HG03571 (cell line): ENCODE measurements around the gene SNX25.
A peak's percentile ranks its signal among the peaks of the same experiment; 100 is the strongest.
"Not testable (repeated sequence)": the region's sequence is repeated elsewhere in the genome, so short reads cannot be mapped to it uniquely, and the experiment has no call there.

Source experiments
- ATAC-seq: cut with Tn5 transposase; IDR thresholded peaks from one replicate; pipeline ENCODE4 v1.9.1; 2021; ENCODE audit not compliant: unreplicated experiment

The SNX25 gene

GRCh38 chr4:185341377-185341776 is 132.0 kb downstream of the SNX25 start:
- no peak for ATAC-seq

- no peak for ATAC-seq
Measured at GRCh38 chr4:185341841-185342240, 132.4 kb downstream of the SNX25 start.

GRCh38 chr4:185343726-185344581 is 134.6 kb downstream of the SNX25 start:
- no peak for ATAC-seq

- ATAC-seq: peak; percentile 54
Measured at GRCh38 chr4:185344743-185345538, 135.5 kb downstream of the SNX25 start.

- ATAC-seq: no peak
Measured at GRCh38 chr4:185346975-185347601, 137.7 kb downstream of the SNX25 start.

GRCh38 chr4:185351691-185352090 is 142.3 kb downstream of the SNX25 start:
- ATAC-seq: no peak

- ATAC-seq: no peak
Measured at GRCh38 chr4:185352202-185352601, 142.8 kb downstream of the SNX25 start.

GRCh38 chr4:185352741-185353140 is 143.3 kb downstream of the SNX25 start:
- ATAC-seq: no peak

- no peak for ATAC-seq
Measured at GRCh38 chr4:185357211-185357610, 147.8 kb downstream of the SNX25 start.

- no peak for ATAC-seq
Measured at GRCh38 chr4:185357733-185358440, 148.5 kb downstream of the SNX25 start.

- no peak for ATAC-seq
Measured at GRCh38 chr4:185358514-185358913, 149.1 kb downstream of the SNX25 start.

- ATAC-seq: no peak
Measured at GRCh38 chr4:185358959-185359358, 149.6 kb downstream of the SNX25 start.

GRCh38 chr4:185359767-185360446 is 150.5 kb downstream of the SNX25 start:
- ATAC-seq: no peak

GRCh38 chr4:185361872-185362271 is 152.5 kb downstream of the SNX25 start:
- no peak for ATAC-seq

GRCh38 chr4:185362570-185362969 is 153.2 kb downstream of the SNX25 start:
- ATAC-seq: not testable (repeated sequence)

GRCh38 chr4:185363251-185363650 is 153.9 kb downstream of the SNX25 start:
- ATAC-seq: no peak

GRCh38 chr4:185364886-185365285 is 155.5 kb downstream of the SNX25 start:
- ATAC-seq: no peak

GRCh38 chr4:185369731-185370130 is 160.3 kb downstream of the SNX25 start:
- ATAC-seq: no peak

- ATAC-seq: no peak
Measured at GRCh38 chr4:185370268-185370949, 161.0 kb downstream of the SNX25 start.

- ATAC-seq: no peak
Measured at GRCh38 chr4:185371702-185372101, 162.3 kb downstream of the SNX25 start.
